Amniotic stem cell (primary cell): ENCODE measurements around the gene PRG3.
A peak's percentile ranks its signal among the peaks of the same experiment; 100 is the strongest.
"Not testable (repeated sequence)": the region's sequence is repeated elsewhere in the genome, so short reads cannot be mapped to it uniquely, and the experiment has no call there.

Source experiments
- DNase-seq: peaks from one replicate; lab custom pipeline; 2025; lab: John Stamatoyannopoulos, UW

The PRG3 gene

GRCh38 chr11:57336856-57337255 lies 44.1 kb downstream of the PRG3 start:
- not testable (repeated sequence) for DNase-seq

- DNase-seq = no peak
Measured at GRCh38 chr11:57336111-57336666, 44.8 kb downstream of the PRG3 start.

GRCh38 chr11:57335343-57336110 lies 45.4 kb downstream of the PRG3 start, which contains the start of gene SSRP1:
Gene SSRP1 (minus strand): TSS chr11:57335892. CDS start chr11:57335121, 771 bp downstream.
- DNase-seq = peak; percentile 77

- no peak for DNase-seq
Measured at GRCh38 chr11:57335023-57335342, 46.0 kb downstream of the PRG3 start.

GRCh38 chr11:57332694-57333440 lies 48.1 kb downstream of the PRG3 start:
- DNase-seq = no peak

- no peak for DNase-seq
Measured at GRCh38 chr11:57331720-57332119, 49.2 kb downstream of the PRG3 start.

- no peak for DNase-seq
Measured at GRCh38 chr11:57330029-57330428, 50.9 kb downstream of the PRG3 start.

- no peak for DNase-seq
Measured at GRCh38 chr11:57327721-57328120, 53.2 kb downstream of the PRG3 start.
